GM23248 (cell line): ENCODE results near the gene IER3.

Experiments
- EZH2 ChIP-seq: fragments of 200-600 bp; sonication (generic); IDR thresholded peaks from 2 replicates; pipeline ENCODE4 v1.6.1; 2018; ENCODE audit warnings: antibody characterized with exemption, mild to moderate bottlenecking; ENCODE audit not compliant: insufficient read depth, poor library complexity, severe bottlenecking
- EZH2phosphoT487 ChIP-seq: fragments of 200-600 bp; sonication (generic); IDR thresholded peaks from 2 replicates; pipeline ENCODE4 v1.6.1; 2018; ENCODE audit warnings: antibody characterized with exemption, moderate library complexity, mild to moderate bottlenecking, low read depth; ENCODE audit not compliant: insufficient read depth

DNA sequence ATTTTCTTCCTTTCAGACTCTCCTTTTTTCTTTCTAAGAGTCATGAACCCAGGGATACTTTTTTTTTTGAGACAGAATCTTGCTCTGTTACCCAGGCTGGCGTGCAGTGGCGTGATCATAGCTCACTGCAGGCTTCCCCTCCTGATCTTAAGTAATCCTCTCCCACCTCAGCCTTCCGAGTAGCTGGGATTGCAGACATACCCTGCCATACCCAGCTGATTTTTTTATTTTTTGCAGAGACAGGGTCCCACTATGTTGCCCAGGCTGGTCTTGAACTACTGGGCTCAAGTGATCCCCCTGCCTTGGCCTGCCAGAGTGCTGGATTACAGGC is 32.8 kb upstream of the IER3 start:
- TF ChIP-seq EZH2phosphoT487 (no peak), EZH2 (no peak)
